Measurements from ENCODE around the gene AK1. TPM values are rescaled to one million over a fixed set of nuclear protein-coding genes. Genes with fewer than 3 reads are reported as not detected.

Gene AK1
- total RNA-seq, 1 donor from 2014 or later, result 42.6 TPM

- no peak for DNase-seq (ENCODE audit: low spot score)
These were observed 33.2 kb upstream of the AK1 start for GRCh38 chr9:127910613-127911205.

DNA sequence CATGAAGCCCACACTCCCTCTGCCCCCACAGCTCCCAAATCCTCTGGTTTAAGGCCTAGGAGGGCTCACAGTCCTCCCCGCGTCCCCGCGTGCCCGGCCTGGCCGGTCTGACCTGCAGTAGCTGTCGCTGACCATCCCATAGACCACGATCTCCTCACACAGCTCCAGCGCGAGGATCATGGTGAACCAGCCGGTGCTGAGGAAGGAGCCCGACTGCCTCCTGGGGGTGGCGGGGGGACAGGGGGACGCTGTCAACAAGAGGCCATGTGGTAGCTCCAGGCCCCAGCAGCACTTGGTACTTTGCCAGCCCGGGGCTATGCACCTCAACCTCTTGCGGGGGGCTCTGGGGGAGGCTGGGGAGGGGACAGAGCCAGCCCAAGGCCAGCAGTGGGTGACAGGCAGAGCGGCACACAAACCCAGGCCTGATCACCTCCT is 32.4 kb upstream of the AK1 start:
- no peak for ATAC-seq
- no peak for DNase-seq (ENCODE audit: low spot score)

More at GRCh38 chr9:127910613-127911205, 33.2 kb upstream of the AK1 start:
- ATAC-seq, result no peak

DNA sequence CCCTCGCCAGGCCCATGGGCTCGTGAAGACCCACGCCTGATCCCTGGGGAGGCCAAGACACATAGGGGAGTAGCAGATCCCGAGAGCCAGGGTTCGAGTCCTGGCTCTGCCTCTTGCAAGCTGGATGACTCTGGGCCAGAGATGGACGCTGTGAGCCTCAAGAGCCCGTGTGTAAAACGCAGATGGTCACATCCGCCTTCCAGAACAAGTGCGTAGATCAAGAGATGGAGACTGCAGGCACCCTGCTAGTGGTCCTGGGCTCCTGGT is 31.1 kb upstream of the AK1 start:
- no peak for DNase-seq (ENCODE audit: low spot score)

DNA sequence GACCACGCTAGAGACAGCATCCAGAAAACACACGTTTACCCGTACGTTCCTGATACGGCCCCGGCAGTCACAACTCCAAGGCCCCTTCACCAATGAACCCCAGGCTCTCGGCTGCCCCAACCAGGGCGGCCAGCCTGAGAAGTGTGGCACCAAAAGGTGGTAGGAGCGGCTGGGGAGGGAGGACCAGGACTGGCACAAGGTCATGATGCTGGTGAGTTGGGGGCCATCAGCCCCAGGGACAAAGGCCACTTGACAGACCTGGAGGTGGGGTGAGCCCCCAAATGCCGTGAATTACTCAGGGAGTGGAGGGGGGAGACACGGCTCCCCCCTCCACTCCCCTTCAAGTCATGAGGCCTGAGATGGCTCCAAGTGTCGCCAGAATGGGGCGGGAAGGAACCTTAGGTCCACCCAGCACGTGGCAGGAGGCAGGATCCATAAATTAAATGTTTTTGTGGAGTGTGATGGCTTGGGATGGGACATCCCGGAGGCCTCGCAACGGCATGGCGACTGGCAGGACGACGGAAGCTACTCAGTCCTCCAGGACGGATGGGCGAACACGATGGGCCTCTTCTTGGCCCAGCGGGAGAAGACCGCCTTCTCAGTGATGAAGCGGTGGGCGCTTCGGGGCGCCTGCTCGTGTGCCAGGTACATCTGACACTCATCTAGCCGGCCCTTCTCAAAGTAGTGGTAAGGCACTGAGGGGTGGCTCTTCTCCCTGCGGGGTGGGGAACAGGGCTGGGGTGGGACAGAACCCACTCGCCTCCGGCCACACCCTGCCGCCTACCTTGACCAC is 30.6 kb upstream of the AK1 start:
- ATAC-seq, result no peak
- no peak for DNase-seq (ENCODE audit: low spot score)

More for the DNA sequence above, 31.1 kb upstream of the AK1 start:
- no peak for ATAC-seq

- no peak for ATAC-seq
These were observed 28.3 kb upstream of the AK1 start for GRCh38 chr9:127905788-127906191.

GRCh38 chr9:127905004-127905728 is 27.7 kb upstream of the AK1 start:
- peak; percentile 13 for ATAC-seq
- DNase-seq (ENCODE audit: low spot score), result no peak

More at GRCh38 chr9:127905788-127906191, 28.3 kb upstream of the AK1 start:
- no peak for DNase-seq (ENCODE audit: low spot score)

- DNase-seq (ENCODE audit: low spot score), result no peak
- peak; percentile 45 for ATAC-seq
These were observed 27.1 kb upstream of the AK1 start for GRCh38 chr9:127904561-127905003.

- DNase-seq (ENCODE audit: low spot score), result no peak
- peak; percentile 20 for ATAC-seq
These were observed 26.3 kb upstream of the AK1 start for GRCh38 chr9:127903557-127904475.

- DNase-seq (ENCODE audit: low spot score) (peak; percentile 78), ATAC-seq (peak; percentile 74)
These were observed 21.9 kb upstream of the AK1 start, which contains the start of gene ST6GALNAC6 for GRCh38 chr9:127899128-127899943. ST6GALNAC6 (minus strand) TSS chr9:127899603; CDS start chr9:127897981, 1,622 bp downstream.

- no peak for DNase-seq (ENCODE audit: low spot score)
- ATAC-seq, result peak; percentile 62
These were observed 21.1 kb upstream of the AK1 start for GRCh38 chr9:127898433-127899127.

- DNase-seq (ENCODE audit: low spot score) (peak; percentile 90), ATAC-seq (peak; percentile 88)
These were observed 19.8 kb upstream of the AK1 start for GRCh38 chr9:127897193-127897692.

GRCh38 chr9:127896395-127897192 is 19.1 kb upstream of the AK1 start:
- ATAC-seq (peak; percentile 2), DNase-seq (ENCODE audit: low spot score) (no peak)

DNA sequence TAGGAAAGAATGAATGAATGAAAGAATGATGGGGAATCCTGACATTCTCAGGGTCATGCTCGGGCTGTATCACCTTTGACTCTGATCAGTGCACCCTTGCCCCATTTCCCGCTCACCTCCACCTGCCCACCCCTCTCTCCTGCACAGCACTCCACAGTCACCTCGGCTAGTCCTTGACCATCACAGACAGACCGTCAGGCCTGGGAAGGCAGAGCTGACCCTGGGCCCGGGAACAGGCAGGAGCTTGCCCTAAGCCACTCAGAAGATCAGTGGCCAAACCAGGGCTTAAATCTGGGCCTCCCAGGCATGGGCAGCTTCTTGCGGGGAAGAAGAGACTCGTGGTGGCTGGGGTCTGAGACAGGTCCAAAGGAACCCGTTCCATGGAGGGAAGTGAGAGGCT is 18.3 kb upstream of the AK1 start:
- ATAC-seq, result no peak

DNA sequence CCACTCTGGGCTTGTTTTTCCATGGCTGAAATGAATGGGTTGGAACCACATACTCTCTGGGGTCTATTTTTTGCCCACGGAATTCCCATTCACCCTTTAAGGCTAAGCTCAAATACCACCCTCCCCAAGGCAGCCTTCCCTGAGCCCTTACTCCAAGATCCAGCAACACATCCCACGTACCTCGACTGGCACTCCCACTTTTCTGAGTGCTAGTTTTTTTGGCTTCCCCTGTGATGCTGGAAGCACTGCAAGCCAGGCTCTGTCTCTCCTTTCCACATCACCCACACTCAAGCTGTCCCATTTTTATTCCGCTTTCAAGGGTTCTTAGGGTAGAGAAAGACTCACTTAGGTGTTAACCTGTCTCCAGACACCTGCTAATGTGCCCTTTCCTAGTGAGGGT is 15.9 kb upstream of the AK1 start:
- ATAC-seq, result no peak
- no peak for DNase-seq (ENCODE audit: low spot score)

More for the DNA sequence above, 18.3 kb upstream of the AK1 start:
- no peak for DNase-seq (ENCODE audit: low spot score)

- ATAC-seq, result no peak
- no peak for DNase-seq (ENCODE audit: low spot score)
These were observed 15.4 kb upstream of the AK1 start for GRCh38 chr9:127892831-127893230.

GRCh38 chr9:127890053-127890452 is 12.6 kb upstream of the AK1 start:
- DNase-seq (ENCODE audit: low spot score), result no peak
- no peak for ATAC-seq

DNA sequence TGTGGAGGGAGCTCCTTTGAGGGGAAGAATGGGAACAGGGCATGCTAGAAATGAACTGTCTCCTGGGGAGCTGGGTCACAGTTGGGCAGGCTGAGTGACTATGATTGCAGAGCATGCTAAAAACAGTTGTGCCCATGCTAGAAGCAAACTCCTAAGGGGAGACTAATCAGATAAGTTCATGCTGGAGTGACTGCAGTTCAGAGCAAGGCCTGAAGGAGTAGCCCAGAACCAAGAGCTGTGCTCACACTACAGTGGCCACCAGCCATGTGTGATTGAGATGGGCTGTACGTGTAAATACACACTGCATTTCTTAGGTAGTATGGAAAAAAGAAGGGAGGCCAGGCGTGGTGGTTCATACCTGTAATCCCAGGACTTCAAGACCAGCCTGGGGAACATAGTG is 10.3 kb upstream of the AK1 start:
- no peak for ATAC-seq
- DNase-seq (ENCODE audit: low spot score), result no peak

- DNase-seq (ENCODE audit: low spot score) (no peak), ATAC-seq (no peak)
These were observed 9.0 kb upstream of the AK1 start for GRCh38 chr9:127886401-127886972.

Measured in left lobe of liver (tissue), 2 donors.